DMS79 treated with DMSO at 0.1 percent for 48 hours (cell line): ENCODE data around the gene SYT15.
"Not testable (repeated sequence)": the region's sequence is repeated elsewhere in the genome, so short reads cannot be mapped to it uniquely, and the experiment has no call there.

Experiments used
- DNase-seq: peaks from one replicate; lab custom pipeline; 2025; lab: John Stamatoyannopoulos, UW

SYT15 gene

DNA sequence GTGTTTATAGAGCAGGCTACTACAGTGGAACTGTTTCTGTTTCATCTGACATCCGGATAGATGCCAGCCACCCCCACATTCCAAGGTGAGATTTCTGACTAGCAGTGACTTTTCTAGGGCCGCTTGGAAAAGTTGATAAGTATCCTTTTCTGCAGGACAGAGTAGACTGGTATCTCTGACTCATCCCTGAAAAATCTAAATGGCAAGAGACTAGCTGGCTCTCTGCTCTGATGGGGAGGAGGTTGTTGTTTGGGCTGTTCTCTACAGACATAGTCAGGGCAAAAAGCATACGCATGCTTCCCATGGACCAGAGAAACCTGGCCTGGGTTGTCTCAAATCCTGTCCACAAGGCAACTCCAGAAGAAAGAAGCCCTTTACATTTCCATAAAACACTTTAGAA lies 10.7 kb downstream of the SYT15 start:
- not testable (repeated sequence) for DNase-seq

DNA sequence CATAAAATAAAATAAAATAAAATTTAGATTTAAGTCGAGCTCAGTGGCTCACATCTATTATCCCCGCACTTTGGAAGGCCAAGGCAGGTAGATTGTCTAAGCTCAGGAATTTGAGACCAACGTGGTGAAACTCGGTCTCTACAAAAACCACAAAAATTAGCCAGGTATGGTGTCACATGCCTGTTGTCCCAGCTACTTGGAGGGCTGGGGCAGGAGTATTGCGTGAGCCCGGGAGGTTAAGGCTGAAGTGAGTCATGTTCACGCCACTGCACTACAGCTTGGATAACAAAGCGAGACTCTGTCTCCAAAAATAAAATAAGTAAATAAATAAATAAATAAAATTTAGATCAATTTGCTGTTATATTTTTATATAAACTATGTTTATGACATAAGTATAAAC lies 12.1 kb downstream of the SYT15 start:
- DNase-seq = not testable (repeated sequence)

DNA sequence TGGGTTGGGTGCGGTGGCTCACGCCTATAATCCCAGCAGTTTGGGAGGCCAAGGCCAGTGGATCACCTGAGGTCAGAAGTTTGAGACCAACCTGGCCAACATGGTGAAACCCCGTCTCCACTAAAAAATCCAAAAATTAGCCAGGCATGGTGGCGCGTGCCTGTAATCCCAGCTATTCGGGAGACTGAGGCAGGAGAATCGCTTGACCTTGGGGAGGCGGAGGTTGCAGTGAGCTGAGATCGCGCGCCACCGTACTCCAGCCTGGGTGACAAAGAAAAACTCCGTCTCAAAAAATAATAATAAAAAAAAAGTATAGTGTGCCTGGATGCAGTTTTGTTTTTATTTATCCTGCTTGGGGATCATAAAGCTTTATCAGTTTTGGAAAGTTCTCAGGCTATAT lies 14.4 kb downstream of the SYT15 start:
- not testable (repeated sequence) for DNase-seq

DNA sequence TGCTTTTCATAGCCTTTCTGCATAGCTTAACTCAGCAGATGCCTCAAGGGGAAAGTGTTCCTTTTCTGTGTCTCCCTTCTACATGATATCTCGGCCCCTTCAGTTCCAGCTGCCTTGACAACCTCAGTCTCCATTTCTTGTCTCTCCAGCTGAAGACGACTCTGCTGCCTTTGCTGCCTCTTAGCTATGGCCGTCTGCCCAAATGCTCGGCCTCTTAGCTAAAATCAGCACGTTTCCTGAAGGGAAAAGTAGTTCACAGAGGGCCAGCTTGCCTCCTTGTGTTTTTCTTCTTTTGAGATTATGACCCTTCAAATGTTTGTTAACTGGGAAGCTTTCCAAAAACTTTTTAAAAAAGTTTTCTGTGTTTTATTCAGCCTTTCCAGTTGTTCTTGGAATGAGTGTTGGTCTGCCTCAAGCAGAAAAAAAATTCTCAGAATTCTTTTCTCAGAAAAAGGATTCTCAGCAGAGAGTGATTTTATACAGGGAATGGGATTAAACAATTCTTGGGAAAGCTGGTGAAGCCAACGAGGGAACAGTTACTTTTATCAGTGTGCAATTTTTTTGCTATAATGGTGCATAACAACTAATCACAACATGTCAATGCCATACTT lies 15.6 kb downstream of the SYT15 start:
- DNase-seq = not testable (repeated sequence)

DNA sequence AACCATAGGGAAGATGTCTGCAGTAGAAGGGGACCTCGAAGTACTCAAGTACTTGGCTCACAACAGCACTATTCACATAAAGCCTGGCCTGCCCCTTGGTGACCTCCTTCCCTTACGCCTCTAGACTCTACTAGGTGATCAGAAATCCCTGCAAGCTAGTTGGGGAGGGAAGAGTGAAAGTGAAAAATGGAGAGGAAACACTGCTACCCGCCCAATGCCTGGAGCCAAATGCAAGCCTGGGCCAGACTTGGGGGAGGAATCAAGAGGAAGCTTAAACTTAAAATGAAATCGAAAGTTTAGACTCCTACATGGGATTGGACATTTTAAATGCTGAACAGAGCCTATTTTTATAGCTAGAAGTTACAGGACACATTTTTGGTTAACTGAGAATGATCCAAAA lies 17.6 kb downstream of the SYT15 start:
- not testable (repeated sequence) for DNase-seq

DNA sequence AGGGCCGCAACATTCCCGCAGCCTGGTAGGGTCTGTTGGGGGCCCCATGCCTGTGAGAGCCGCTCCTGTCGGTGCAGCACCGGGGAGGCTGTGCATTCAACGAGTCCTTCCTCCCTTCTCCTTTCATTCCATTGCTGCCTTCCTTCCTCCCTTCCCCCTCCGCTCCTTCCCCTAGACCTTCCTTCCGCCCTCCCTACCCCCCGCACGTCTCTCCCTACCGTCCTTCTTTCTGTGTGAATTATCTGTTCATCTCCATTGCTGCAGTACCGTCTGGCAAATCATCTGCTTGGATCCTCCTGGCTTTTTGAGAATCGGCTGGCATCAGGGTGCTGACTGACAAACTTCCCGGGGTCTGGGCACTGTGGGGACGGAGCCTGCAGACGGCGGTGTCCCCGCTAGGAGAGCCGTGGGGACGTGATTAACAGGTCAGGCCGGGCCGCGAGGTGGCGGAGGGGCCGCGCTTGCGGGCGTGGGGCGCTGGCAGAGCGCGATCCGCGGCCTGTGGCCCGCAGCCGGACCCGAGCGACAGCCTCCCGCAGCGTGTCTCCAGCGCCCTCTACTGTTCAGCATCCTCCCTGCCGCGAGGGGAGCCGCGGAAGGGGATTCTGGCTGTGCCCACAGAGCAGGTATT lies 18.8 kb downstream of the SYT15 start:
- not testable (repeated sequence) for DNase-seq

DNA sequence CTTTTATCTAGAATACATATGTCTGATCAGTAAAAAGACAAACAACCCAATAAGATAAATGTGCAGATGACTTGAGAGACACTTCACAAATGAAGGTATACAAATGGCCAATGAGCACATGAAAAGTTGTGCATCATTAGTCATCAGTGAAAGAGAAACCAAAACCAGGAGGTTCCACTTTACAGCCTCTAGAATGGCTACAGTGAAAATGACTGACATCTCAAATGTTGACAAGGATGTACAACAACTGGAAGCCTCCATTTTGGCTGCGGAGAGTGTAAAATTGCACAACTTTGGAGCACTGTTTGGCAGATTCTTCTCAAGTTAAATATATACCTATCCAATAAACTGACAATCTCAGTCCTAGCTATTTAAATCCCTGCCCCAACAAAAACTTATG lies 21.6 kb downstream of the SYT15 start:
- DNase-seq = not testable (repeated sequence)

DNA sequence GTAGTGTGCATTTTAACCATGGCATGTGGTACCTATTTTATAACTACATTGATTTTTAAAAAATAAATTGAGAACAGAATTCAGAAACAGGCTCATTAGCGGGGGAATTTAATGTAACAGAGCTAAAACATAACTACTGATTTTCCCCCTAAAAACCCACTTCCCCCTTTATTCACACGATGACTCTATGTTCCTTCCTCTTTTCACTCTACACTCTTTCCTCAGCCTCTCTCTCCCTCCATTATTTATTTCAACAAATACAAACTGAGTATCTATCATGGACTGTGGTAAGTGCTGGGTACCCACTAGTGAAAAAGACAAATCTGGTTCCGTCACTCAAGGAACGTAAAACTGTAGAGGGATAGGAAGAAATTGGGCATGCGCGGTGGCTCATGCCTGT lies 36.6 kb downstream of the SYT15 start:
- not testable (repeated sequence) for DNase-seq

DNA sequence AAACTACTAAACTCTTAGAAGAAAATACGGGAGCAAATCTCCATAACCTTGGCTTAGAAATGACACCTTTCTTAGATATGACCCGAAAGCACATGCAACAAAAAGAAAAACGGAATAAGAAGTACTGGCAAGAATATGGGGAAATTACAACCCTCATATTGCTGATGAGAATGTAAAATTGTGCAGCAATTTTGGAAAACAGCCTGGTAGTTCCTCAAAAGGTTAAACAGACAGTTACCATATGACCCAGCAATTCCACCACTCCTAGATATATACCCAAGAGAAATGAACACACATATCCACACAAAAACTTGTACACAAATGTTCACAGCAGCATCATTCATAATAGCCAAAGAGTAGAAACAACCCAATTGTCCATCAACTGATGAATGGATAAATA lies 37.3 kb downstream of the SYT15 start:
- not testable (repeated sequence) for DNase-seq

DNA sequence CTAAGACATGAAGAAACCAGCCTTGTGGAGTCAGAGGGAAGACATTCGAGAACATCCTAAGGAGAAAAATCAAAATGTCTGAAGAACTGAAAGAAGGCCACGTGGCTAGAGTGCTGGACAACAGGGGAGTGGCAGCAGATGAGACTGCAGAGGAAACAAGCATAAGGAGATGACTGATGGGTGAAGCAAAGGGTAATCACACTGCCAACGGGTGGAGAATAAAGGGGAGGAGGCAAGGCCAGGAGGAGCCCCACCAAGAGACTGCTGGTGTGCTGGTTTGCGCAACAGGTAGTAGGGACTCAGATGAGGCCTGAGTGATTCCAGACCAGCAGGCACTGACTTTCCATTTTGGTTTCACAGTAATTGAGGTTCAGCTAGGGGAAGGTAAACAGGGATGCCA lies 38.2 kb downstream of the SYT15 start:
- not testable (repeated sequence) for DNase-seq

DNA sequence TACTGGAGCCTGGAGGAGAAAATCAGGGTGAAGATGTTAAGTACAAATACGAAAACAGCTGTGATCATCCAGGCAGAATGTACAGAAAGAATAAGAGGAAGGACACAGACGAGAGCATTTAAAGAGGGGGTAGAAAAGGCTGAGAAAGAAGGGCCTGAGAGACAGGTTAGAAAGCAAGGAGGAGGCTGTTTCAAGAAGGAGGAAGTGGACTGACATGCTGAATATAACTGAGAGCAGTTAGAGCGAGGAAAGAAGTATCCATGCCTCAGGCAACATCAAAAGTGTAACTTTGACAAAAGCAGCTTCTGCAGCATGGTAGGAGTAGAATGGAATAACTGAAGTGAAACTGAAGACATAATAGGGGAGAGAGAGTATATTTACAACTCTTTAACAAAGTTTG lies 39.0 kb downstream of the SYT15 start:
- DNase-seq = not testable (repeated sequence)

DNA sequence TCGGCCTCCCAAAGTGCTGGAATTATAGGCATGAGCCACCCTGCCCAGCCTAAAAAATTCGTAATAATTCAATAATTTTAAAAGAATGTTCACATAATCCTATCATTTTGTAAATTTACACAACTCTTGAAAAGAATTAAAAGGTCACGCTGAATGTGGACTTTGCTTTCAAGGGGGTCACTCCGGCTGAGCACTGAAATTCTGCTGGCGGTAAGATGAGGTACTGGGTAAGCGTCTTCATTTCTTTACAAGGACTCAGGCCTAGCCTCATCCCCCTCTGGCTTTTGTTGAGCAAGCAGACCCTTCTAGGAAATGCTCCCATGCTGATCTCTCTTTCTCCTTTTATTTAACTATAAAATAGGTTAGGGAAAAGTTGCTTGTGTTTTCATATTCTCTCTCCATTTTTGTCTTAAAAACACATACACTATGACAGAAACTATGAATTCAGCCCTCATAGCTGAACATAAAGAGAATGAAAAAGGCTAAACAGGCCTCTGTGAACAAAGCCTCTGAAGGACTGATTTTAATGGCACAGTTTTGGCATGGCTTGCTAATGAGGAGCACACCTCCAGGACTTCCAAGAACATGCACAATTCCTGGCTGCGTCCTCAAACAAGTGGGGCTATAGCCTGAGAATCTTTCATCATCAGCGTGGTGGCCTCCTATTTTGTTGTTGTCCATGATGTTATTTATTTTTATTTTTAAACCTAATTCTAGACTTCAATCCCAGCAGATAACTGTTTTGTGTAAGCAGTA lies 45.1 kb downstream of the SYT15 start:
- DNase-seq = not testable (repeated sequence)

DNA sequence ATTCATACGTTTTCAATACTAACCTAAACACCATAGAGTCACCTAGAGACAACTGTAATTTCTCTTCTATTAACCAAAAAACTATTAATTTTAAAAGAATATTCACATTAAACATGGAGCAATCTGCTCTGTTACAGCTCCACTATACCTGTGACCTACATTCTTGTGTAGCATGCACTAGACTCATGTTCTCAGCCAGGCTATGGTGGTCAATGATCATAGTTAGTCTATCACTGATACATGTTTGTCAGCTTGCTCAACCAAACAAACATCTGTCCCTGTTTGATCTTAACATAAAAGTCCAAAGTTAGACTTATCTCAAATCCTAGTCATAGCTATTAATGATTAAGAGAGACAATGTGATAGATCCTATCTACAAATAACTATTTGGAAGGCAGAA lies 50.9 kb downstream of the SYT15 start:
- DNase-seq = not testable (repeated sequence)

DNA sequence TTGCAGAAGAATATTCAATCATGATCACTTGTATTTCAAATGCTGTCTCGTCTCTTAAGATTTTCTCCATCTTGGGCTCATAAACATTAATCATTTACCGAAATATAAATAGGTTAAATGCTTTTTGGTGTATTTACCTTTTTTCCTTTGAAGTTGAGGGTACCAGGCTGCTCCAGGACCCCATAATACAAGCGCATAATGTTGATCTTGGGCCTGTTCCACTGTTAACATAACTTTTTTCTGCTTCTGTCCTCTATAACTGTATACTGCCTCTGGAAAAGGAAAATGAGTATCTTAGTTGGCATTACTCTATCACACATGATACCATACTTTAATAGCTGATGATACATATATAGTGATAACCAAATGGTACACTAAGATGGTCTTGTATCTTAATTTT lies 51.9 kb downstream of the SYT15 start:
- DNase-seq = not testable (repeated sequence)

DNA sequence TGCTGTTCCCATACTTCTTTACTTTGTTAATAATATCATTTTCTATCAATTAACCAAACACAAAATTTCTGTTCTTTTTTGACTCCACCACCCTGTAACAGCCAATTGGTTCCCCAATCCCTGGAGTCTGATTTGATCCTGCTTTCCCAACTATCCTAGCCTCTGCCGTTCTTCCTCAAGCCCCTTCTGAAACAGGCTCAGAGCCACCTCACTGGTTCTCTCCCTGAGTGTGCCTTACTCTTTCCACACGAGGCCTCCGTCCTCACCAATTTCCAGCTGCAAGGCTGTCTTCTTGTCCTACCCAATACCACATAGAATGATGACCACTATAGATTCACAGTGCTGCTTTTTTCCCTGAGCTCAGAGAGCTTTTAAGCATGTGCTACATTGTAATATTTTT lies 52.8 kb downstream of the SYT15 start:
- not testable (repeated sequence) for DNase-seq

DNA sequence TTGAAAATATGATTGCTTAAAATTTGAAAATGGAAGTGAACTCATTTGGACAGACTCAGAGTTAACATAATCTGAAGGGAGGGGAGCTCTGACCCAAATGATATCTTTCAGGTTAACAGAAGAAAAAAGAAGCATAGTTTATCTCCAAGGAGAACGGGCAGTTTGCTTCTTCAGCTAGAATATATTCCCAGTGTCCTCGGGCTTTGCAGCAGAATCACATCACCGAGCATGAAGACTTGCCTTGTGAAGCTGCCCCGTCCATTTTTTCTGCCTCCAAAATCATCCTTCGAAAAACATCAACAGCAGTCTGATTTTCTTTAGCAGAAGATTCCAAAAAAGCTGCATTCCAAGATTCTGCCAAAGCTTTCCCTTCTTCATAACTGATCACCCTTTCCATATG lies 55.8 kb downstream of the SYT15 start:
- not testable (repeated sequence) for DNase-seq

DNA sequence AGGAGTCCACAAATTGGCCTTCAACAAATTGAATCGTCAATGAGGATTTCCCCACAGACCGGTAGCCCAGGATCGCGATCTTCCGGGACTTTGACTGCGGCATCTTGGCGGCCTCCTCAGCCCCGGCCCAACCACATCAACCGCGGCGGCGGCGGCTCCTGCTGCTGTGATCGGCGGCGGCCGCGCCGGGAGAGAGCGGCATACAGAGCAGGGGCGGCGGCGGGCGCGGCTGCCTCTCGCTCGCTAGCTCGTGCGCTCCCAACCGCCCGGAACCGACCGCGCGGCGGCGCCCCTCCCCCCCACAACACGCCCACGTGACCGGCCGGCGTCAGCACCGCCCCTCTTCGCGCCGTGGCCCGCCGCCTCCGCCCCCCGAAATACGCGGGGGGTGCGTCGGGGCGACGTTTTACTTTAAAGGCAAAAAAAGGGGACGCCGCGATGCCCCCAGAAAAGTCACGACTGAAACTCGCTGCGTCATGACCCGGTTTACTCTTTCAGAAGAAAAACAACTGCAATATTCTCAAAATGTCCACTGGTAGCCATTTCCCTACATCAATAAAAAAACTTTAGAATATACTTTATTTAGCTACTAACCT lies 56.5 kb downstream of the SYT15 start:
- not testable (repeated sequence) for DNase-seq

DNA sequence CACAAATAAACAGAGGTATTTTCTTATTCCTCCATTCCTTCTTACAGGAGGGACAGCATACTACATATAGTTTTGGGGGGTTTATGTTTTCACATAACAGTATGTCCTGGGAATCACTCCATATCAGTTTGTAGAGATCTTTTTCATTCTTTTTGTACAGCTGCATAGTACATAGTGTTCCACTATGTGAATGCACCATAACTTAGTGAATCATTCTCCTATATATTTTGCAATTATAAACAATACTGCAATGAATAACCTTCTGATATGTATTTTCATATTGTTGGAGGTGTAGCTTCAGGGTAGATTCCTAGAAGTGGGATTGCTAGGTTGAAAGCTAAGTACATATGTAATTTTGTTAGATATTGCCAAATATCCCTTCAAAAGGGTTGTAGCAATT lies 61.1 kb downstream of the SYT15 start:
- not testable (repeated sequence) for DNase-seq
